GM23338 (cell line): ENCODE data around the gene ERCC6. TPM values are rescaled to one million over a fixed set of nuclear protein-coding genes. Genes with fewer than 3 reads are reported as not detected.

Experiments used
- ATAC-seq: fragments of 200-7000 bp; cut with Tn5 transposase; 3 replicates; pipeline ENCODE4 v1.9.1; 2020
- DNase-seq: peaks from one replicate; pipeline ENCODE4 v3.0.0-alpha.2; 2015; ENCODE audit warnings: low spot score
- H2AFZ ChIP-seq: fragments of 200-600 bp; sonication (generic); 2 replicates; pipeline ENCODE4 v1.8.0; 2016; ENCODE audit warnings: antibody characterized with exemption, mild to moderate bottlenecking, moderate library complexity
- H3F3A ChIP-seq: fragments of 200-600 bp; sonication (generic); replicated peaks from 2 replicates; pipeline ENCODE4 v1.8.0; 2017; ENCODE audit warnings: antibody characterized with exemption, mixed run types, low read depth
- H3K27ac ChIP-seq: fragments of 200-600 bp; sonication (generic); 2 replicates; pipeline ENCODE4 v1.6.1; 2016; ENCODE audit warnings: low read depth
- H3K27me3 ChIP-seq: fragments of 200-600 bp; sonication (generic); 2 replicates; pipeline ENCODE4 v1.8.0; 2016; ENCODE audit warnings: mild to moderate bottlenecking, mixed run types, moderate library complexity; ENCODE audit not compliant: insufficient read depth
- H3K36me3 ChIP-seq: fragments of 200-600 bp; sonication (generic); 2 replicates; pipeline ENCODE4 v1.8.0; 2016; ENCODE audit warnings: mild to moderate bottlenecking; ENCODE audit not compliant: insufficient read depth
- H3K4me1 ChIP-seq: fragments of 200-600 bp; sonication (generic); 2 replicates; pipeline ENCODE4 v1.8.0; 2016; ENCODE audit warnings: mild to moderate bottlenecking, moderate library complexity; ENCODE audit not compliant: insufficient read depth
- H3K4me2 ChIP-seq: fragments of 200-600 bp; sonication (generic); 2 replicates; pipeline ENCODE4 v1.7.1; 2017; ENCODE audit warnings: mixed run types
- H3K4me3 ChIP-seq: fragments of 200-600 bp; sonication (generic); 2 replicates; pipeline ENCODE4 v1.6.1; 2016; ENCODE audit warnings: mixed run types
- H3K79me2 ChIP-seq: fragments of 200-600 bp; sonication (generic); replicated peaks from 2 replicates; pipeline ENCODE4 v1.8.0; 2017; ENCODE audit warnings: mild to moderate bottlenecking; ENCODE audit not compliant: insufficient read depth
- H3K9me2 ChIP-seq: fragments of 200-600 bp; sonication (generic); 2 replicates; pipeline ENCODE4 v1.8.0; 2017; ENCODE audit not compliant: insufficient read depth
- H4K20me1 ChIP-seq: fragments of 200-600 bp; sonication (generic); replicated peaks from 2 replicates; pipeline ENCODE4 v1.8.0; 2017; ENCODE audit warnings: mild to moderate bottlenecking; ENCODE audit not compliant: insufficient read depth
- H3K27ac Mint-ChIP-seq: 2 replicates; pipeline ENCODE4 v1.8.0; 2020; ENCODE audit warnings: inconsistent platforms, mild to moderate bottlenecking, moderate library complexity, mixed read lengths
- H3K27me3 Mint-ChIP-seq: 3 replicates; pipeline ENCODE4 v1.8.0; 2022; ENCODE audit warnings: low read depth, mild to moderate bottlenecking, moderate library complexity, mixed read lengths, inconsistent platforms; ENCODE audit not compliant: insufficient read depth, poor library complexity
- H3K36me3 Mint-ChIP-seq: 3 replicates; pipeline ENCODE4 v1.8.0; 2021; ENCODE audit warnings: low read depth, mild to moderate bottlenecking, inconsistent platforms, moderate library complexity, mixed read lengths
- H3K4me1 Mint-ChIP-seq: 3 replicates; pipeline ENCODE4 v1.8.0; 2020; ENCODE audit warnings: mild to moderate bottlenecking, inconsistent platforms, mixed read lengths
- H3K4me3 Mint-ChIP-seq: 3 replicates; pipeline ENCODE4 v1.8.0; 2021; ENCODE audit warnings: moderate library complexity, mild to moderate bottlenecking, inconsistent platforms, mixed read lengths
- H3K9me3 Mint-ChIP-seq: 3 replicates; pipeline ENCODE4 v1.8.0; 2020; ENCODE audit warnings: moderate library complexity, mild to moderate bottlenecking, inconsistent platforms, mixed read lengths
- CREB1 ChIP-seq: fragments of 250-450 bp; sonication (Bioruptor Pico); IDR thresholded peaks from 2 replicates; pipeline ENCODE4 v1.5.0; 2020; ENCODE audit warnings: low read depth, mild to moderate bottlenecking, moderate library complexity
- CTCF ChIP-seq, 2 experiments: fragments of 200-600 bp in 1 of 2; sonication (generic) in 1 of 2; conservative IDR thresholded peaks; 2 replicates each; pipeline versions ENCODE4 v1.5.1 to v1.6.1; 2016 to 2017; ENCODE audit warnings: antibody characterized with exemption in 2 of 2, low read depth in 2 of 2, mild to moderate bottlenecking in 2 of 2, moderate library complexity in 1 of 2
- EZH2 ChIP-seq: fragments of 200-600 bp; sonication (generic); IDR thresholded peaks from one replicate; pipeline ENCODE4 v1.8.0; 2017; ENCODE audit warnings: antibody characterized with exemption, mild to moderate bottlenecking, low read depth; ENCODE audit not compliant: unreplicated experiment
- EZH2phosphoT487 ChIP-seq: fragments of 200-600 bp; sonication (generic); IDR thresholded peaks from one replicate; pipeline ENCODE4 v1.8.1; 2018; ENCODE audit warnings: antibody characterized with exemption; ENCODE audit not compliant: unreplicated experiment
- JUNB ChIP-seq: IDR thresholded peaks from one replicate; pipeline ENCODE4 v1.6.1; 2016; ENCODE audit warnings: antibody characterized with exemption; ENCODE audit not compliant: unreplicated experiment
- NANOG ChIP-seq: IDR thresholded peaks from 2 replicates; pipeline ENCODE4 v1.6.1; 2016; ENCODE audit warnings: antibody characterized with exemption, borderline replicate concordance
- POLR2AphosphoS5 ChIP-seq: IDR thresholded peaks from 2 replicates; pipeline ENCODE4 v1.6.1; 2016; ENCODE audit warnings: antibody characterized with exemption, low read depth
- STAT1 ChIP-seq: IDR thresholded peaks from one replicate; pipeline ENCODE4 v1.6.1; 2016; ENCODE audit warnings: antibody characterized with exemption; ENCODE audit not compliant: unreplicated experiment
- ZNF114 ChIP-seq: fragments of 250-450 bp; sonication (Bioruptor Pico); IDR thresholded peaks from 2 replicates; pipeline ENCODE4 v1.5.0; 2020; ENCODE audit warnings: mild to moderate bottlenecking, moderate library complexity
- ZNF331 ChIP-seq: fragments of 250-450 bp; sonication (Bioruptor Pico); IDR thresholded peaks from 2 replicates; pipeline ENCODE4 v1.5.0; 2020; ENCODE audit warnings: low read depth, mild to moderate bottlenecking, moderate library complexity
- ZNF462 ChIP-seq: fragments of 250-450 bp; sonication (Bioruptor Pico); IDR thresholded peaks from 2 replicates; pipeline ENCODE4 v1.5.0; 2020; ENCODE audit warnings: mild to moderate bottlenecking, moderate library complexity
- polyA plus RNA-seq: library from polyadenylated mRNA; unstranded; fragments of >200 nt; fragmentation: Nextera tagmentation; extraction: Ambion mirVana; gene quantifications from 2 replicates; pipeline ENCODE4 v1.2.1, GENCODE V29; 2016
- total RNA-seq: library from RNA; depleted of rRNA; stranded (reverse); fragments of >200 nt; shearing (Covaris generic); gene quantifications from 2 replicates; pipeline ENCODE4 v1.2.3, GENCODE V29; 2014
- TF ChIP-seq, protein P1 (sequence below): IDR thresholded peaks from one replicate; pipeline ENCODE4 v1.6.1; 2018; ENCODE audit warnings: antibody characterized with exemption; ENCODE audit not compliant: unreplicated experiment
- TF ChIP-seq, protein P2 (sequence below): IDR thresholded peaks from 2 replicates; pipeline ENCODE4 v1.6.1; 2016; ENCODE audit warnings: antibody characterized with exemption

The ERCC6 gene
- total and polyA plus RNA-seq, 2 experiments from 2014 or later = 2.5 to 13.8 TPM

- Histone ChIP-seq H2AFZ (no peak overlapping the region; the same call in 1 of the 2 replicates), H3K4me1 (no peaks in the 10 kb centered on the region), H3K9me2 (no peaks in the 10 kb centered on the region), H3K36me3 (no peaks in the 10 kb centered on the region), H3K27ac (no peak overlapping the region), H3K27me3 (no peaks in the 10 kb centered on the region), H3K79me2 (no peaks in the 10 kb centered on the region), H3K4me3 (no peak overlapping the region), H3F3A (no peaks in the 10 kb centered on the region), H4K20me1 (no peaks in the 10 kb centered on the region), H3K4me2 (no peak overlapping the region)
- no peak overlapping the region for H3K27ac Mint-ChIP-seq
- DNase-seq (no peak), ATAC-seq (no peak)
- H3K36me3 Mint-ChIP-seq = no peaks in the 10 kb centered on the region
- no peaks in the 10 kb centered on the region; the same call in 2 of the 3 replicates for H3K4me1 Mint-ChIP-seq
- TF ChIP-seq ZNF114 = no peak
- no peak for TF ChIP-seq JUNB
- no peak for TF ChIP-seq CTCF (conservative IDR thresholded peaks at IDR 0.05; ENCODE audit: low read depth in 2 of 2)
- no peak for TF ChIP-seq ZNF462
- TF ChIP-seq NANOG = no peak
- no peak for TF ChIP-seq STAT1
- no peak for TF ChIP-seq EZH2phosphoT487
- no peak for TF ChIP-seq ZNF331 (CRISPR knock-in tag)
- TF ChIP-seq, protein P1, sequence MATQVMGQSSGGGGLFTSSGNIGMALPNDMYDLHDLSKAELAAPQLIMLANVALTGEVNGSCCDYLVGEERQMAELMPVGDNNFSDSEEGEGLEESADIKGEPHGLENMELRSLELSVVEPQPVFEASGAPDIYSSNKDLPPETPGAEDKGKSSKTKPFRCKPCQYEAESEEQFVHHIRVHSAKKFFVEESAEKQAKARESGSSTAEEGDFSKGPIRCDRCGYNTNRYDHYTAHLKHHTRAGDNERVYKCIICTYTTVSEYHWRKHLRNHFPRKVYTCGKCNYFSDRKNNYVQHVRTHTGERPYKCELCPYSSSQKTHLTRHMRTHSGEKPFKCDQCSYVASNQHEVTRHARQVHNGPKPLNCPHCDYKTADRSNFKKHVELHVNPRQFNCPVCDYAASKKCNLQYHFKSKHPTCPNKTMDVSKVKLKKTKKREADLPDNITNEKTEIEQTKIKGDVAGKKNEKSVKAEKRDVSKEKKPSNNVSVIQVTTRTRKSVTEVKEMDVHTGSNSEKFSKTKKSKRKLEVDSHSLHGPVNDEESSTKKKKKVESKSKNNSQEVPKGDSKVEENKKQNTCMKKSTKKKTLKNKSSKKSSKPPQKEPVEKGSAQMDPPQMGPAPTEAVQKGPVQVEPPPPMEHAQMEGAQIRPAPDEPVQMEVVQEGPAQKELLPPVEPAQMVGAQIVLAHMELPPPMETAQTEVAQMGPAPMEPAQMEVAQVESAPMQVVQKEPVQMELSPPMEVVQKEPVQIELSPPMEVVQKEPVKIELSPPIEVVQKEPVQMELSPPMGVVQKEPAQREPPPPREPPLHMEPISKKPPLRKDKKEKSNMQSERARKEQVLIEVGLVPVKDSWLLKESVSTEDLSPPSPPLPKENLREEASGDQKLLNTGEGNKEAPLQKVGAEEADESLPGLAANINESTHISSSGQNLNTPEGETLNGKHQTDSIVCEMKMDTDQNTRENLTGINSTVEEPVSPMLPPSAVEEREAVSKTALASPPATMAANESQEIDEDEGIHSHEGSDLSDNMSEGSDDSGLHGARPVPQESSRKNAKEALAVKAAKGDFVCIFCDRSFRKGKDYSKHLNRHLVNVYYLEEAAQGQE = no peak
- TF ChIP-seq CREB1 = no peak
- TF ChIP-seq POLR2AphosphoS5 = no peak
- TF ChIP-seq EZH2 = no peak
- TF ChIP-seq, protein P2, sequence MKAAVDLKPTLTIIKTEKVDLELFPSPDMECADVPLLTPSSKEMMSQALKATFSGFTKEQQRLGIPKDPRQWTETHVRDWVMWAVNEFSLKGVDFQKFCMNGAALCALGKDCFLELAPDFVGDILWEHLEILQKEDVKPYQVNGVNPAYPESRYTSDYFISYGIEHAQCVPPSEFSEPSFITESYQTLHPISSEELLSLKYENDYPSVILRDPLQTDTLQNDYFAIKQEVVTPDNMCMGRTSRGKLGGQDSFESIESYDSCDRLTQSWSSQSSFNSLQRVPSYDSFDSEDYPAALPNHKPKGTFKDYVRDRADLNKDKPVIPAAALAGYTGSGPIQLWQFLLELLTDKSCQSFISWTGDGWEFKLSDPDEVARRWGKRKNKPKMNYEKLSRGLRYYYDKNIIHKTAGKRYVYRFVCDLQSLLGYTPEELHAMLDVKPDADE = no peak
- no peaks in the 10 kb centered on the region for H3K27me3 Mint-ChIP-seq
- no peak overlapping the region for H3K4me3 Mint-ChIP-seq
- H3K9me3 Mint-ChIP-seq = no peaks in the 10 kb centered on the region
Measured at GRCh38 chr10:49579621-49580020, 40.7 kb upstream of the ERCC6 start.
